Effector memory CD4-positive, alpha-beta T cell (primary cell): Measurements from ENCODE around the gene DLGAP4.

Experiments
- DNase-seq, 3 donors: peaks; one replicate each; pipeline ENCODE4 v3.0.0-alpha.2; 2020
- H3K27ac ChIP-seq: 2 replicates; pipeline ENCODE4 v1.7.0; 2013; ENCODE audit warnings: mild to moderate bottlenecking, low read length, moderate library complexity; ENCODE audit not compliant: insufficient read depth, poor library complexity, severe bottlenecking
- H3K27me3 ChIP-seq: replicated peaks from 2 replicates; pipeline ENCODE4 v1.7.0; 2013; ENCODE audit warnings: mild to moderate bottlenecking, low read length; ENCODE audit not compliant: insufficient read depth, control insufficient read depth, poor library complexity, severe bottlenecking
- H3K36me3 ChIP-seq: 2 replicates; pipeline ENCODE4 v1.7.0; 2013; ENCODE audit warnings: mild to moderate bottlenecking, low read length, moderate library complexity; ENCODE audit not compliant: control insufficient read depth, insufficient read depth
- H3K4me1 ChIP-seq: 2 replicates; pipeline ENCODE4 v1.7.0; 2013; ENCODE audit warnings: low read length, mild to moderate bottlenecking; ENCODE audit not compliant: control insufficient read depth, insufficient read depth, poor library complexity, severe bottlenecking
- H3K4me3 ChIP-seq: 2 replicates; pipeline ENCODE4 v1.7.0; 2013; ENCODE audit warnings: low read length, low read depth, mild to moderate bottlenecking; ENCODE audit not compliant: insufficient read depth, poor library complexity, severe bottlenecking
- H3K9me3 ChIP-seq: 2 replicates; pipeline ENCODE4 v1.7.0; 2013; ENCODE audit warnings: mild to moderate bottlenecking, low read length, moderate library complexity; ENCODE audit not compliant: control insufficient read depth

DLGAP4 gene

GRCh38 chr20:36528875-36529417, 222.8 kb downstream of the DLGAP4 start:
- no peak overlapping the region for H3K27ac ChIP-seq
- no peak for DNase-seq
- H3K9me3 ChIP-seq: no peaks in the 10 kb centered on the region
- H3K27me3 ChIP-seq: no peaks in the 10 kb centered on the region
- H3K36me3 ChIP-seq: peaks cover 31% of the 10 kb centered on the region
- no peaks in the 10 kb centered on the region for H3K4me1 ChIP-seq
- no peak overlapping the region for H3K4me3 ChIP-seq

DNA sequence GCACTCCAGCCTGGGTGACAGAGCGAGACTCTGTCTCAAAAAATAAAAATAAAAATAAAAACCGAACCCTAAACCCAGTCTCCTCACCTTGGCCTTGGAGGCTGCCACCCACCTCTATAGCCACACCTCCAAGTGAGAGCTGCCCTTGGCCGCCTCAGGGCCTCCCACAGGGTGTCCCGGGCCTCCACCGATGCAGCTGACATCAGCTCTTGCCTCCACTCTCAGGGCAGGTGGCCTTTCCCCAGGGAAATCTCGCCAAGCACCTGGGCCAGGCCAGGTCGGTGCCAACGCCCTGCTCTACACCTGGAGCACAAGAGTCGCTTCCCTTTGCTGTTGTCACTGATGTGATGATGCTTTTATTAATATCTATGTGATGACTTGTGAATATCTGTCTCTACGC, 226.2 kb downstream of the DLGAP4 start:
- Histone ChIP-seq H3K4me1 (no peaks in the 10 kb centered on the region), H3K36me3 (peaks cover 3% of the 10 kb centered on the region), H3K9me3 (no peaks in the 10 kb centered on the region), H3K27ac (no peak overlapping the region), H3K27me3 (no peaks in the 10 kb centered on the region), H3K4me3 (no peak overlapping the region)
- DNase-seq: no peak

DNA sequence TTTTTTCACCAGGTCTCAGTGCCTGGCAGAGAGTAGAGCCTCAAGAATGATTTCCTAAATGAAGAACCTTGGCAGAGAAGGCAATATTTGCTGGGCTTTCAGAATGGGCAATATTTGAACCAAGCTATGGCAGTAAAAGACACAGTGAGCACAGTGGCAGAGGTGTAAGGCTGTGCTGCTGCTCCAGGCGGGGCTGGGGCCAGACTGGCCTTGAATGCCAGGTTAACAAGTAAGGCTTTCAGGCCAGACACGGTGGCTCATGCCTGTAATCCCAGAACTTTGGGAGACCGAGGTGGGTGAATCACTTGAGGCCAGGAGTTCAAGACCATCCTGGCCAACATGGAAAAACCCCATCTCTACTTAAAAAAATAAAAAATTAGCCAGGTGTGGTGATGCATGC, 226.7 kb downstream of the DLGAP4 start:
- Histone ChIP-seq H3K4me1 (no peaks in the 10 kb centered on the region), H3K36me3 (no peaks in the 10 kb centered on the region), H3K27me3 (no peaks in the 10 kb centered on the region), H3K9me3 (no peaks in the 10 kb centered on the region), H3K4me3 (no peak overlapping the region), H3K27ac (no peak overlapping the region)
- DNase-seq: no peak

GRCh38 chr20:36538026-36538722, 232.0 kb downstream of the DLGAP4 start:
- H3K27ac ChIP-seq: no peak overlapping the region
- no peaks in the 10 kb centered on the region for H3K9me3 ChIP-seq
- H3K4me3 ChIP-seq: no peak overlapping the region
- H3K27me3 ChIP-seq: peaks cover 10% of the 10 kb centered on the region
- DNase-seq: no peak
- peaks cover 4% of the 10 kb centered on the region for H3K4me1 ChIP-seq
- no peaks in the 10 kb centered on the region for H3K36me3 ChIP-seq

DNA sequence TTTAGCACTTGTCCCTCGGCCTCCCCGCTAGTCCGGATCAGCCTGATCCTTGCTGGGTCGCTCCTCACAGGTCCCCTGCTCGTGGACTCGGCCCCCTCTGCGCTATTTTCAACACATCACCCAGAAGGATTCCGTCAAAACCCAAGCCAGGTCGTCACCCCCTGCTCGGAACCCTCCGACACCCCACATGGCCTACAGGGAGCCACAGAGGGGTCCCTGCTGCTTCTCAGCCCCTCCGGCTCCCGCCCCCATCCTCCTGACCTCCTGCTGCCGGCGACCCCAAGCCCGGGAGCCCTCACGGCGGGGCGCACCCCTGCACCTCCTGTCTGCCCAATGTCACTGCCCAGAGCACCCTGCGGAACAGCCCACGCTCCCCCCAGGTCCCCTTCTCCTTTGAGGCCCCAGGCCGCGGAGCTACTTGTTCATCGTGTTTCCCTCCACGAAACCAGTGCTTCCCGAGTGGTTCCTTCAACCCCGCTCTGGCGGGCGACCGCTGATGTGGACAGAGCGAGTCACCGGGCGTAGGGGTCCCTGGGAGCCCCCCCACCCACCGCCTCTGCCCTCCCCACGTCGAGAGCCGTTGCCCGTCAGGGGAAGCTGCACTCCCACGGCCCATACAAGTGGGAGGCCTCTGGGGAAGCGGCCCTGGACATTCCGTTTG, 234.5 kb downstream of the DLGAP4 start:
- no peak overlapping the region for H3K4me3 ChIP-seq
- H3K27me3 ChIP-seq: peaks cover 10% of the 10 kb centered on the region
- H3K9me3 ChIP-seq: no peaks in the 10 kb centered on the region
- DNase-seq: no peak
- H3K4me1 ChIP-seq: peaks cover 4% of the 10 kb centered on the region
- no peaks in the 10 kb centered on the region for H3K36me3 ChIP-seq
- no peak overlapping the region for H3K27ac ChIP-seq

DNA sequence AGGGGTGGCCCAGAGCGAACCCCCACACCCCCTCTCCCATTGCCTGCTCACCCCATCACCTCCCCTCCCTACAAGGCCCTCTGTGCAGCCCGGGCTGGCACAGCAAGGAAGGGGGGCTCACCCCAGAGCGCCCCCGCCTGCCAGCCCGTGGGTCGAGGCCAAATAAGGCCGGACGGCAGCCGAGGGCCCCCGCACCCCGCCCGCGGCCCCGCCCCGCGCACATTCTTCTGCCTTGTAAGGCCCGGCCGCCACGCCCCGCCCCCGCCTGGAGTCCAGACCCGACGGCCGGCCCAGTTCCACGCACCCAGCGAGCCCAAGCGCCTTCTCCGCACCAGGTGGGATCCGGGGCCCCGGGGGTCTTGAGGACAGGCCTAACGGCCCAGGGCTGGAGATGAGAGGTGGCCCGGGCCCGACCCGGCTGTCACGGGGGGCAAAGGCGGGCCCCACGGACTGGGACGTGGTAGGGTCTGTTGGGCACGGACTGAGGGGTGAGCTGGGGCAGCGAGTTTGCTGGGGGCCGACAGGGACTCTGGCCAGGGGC, 235.2 kb downstream of the DLGAP4 start, which contains the start of gene MYL9:
Gene MYL9, plus strand, starts transcription at position 293 of the 541 bp plus-strand sequence. CDS start 3,366 bp downstream, outside the sequence.
- no peaks in the 10 kb centered on the region for H3K36me3 ChIP-seq
- no peak within 1 kb of the TSS for H3K4me3 ChIP-seq
- H3K9me3 ChIP-seq: no peaks in the 10 kb centered on the region
- H3K27me3 ChIP-seq: peaks cover 10% of the 10 kb centered on the region
- peaks cover 4% of the 10 kb centered on the region for H3K4me1 ChIP-seq
- H3K27ac ChIP-seq: no peak within 1 kb of the TSS
- DNase-seq: no peak

DNA sequence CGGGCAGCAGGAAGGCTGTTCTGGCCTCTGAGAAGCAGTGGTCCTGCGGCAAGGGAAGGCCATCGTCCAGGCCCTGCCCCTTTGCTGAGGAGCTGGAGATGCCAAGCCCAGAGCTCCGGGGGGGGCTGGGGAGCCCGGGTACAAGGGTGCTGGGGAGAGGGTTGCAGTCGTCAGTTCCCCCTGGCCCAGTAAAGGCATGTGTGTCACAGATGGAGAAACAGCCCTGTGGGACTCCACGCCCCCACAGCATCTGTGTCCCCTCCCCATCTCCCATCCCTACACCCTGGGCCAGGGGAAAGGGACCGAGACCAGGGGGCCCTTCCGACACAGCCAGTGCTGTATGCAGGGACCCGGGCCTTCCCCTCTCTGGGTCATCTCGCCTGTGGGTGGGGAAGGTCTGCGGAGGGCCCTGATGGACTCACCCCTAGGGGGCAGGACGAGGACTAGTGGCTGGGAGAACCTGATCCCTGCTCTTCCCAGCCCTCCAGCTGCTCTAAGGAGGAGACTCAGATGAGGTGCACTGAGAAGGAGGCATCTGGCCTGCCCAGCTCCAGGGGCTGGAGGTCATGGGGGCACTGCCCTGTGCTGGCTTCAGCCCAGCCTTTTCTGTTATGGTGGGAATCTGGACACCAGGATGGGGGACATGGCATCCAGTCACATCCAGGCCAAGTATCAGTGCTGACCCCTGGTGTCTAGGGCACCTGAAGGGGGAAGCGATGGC, 235.8 kb downstream of the DLGAP4 start:
- H3K36me3 ChIP-seq: no peaks in the 10 kb centered on the region
- H3K9me3 ChIP-seq: no peaks in the 10 kb centered on the region
- H3K4me1 ChIP-seq: peaks cover 4% of the 10 kb centered on the region
- no peak overlapping the region for H3K4me3 ChIP-seq
- peaks cover 10% of the 10 kb centered on the region for H3K27me3 ChIP-seq
- no peak for DNase-seq
- no peak overlapping the region for H3K27ac ChIP-seq

DNA sequence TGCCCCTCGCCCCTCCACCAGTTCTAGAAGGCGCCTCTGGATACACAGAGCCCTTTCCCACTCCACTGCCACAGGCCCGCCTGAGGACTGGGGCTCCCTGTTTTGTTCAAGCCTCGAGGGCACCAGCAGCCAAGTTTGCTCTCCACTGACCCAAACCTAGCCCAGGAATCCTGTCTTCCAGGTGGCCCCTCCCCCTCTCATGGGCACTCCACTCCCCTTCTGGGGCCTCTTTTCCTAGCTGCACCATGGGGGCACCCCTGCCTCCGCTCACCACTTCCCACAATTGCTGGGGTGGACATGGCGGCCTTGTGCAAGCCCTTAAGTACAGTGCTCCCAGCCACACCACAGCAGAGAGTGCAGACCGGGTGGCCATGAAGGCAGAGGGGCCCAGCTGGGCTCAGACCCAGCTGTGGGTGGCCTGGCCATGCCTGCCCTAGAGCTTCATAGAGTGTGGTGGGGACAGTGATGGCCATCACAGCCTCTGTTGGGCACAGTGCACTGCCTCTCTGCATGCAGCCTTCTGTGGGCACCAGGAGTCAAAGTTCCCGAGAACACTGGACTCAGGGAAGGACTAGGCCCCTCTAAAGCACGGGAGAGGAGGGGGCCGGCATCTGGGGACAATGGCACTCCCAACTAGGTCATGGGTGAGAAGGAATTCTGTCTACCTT, 236.5 kb downstream of the DLGAP4 start:
- DNase-seq: no peak
- Histone ChIP-seq H3K9me3 (no peaks in the 10 kb centered on the region), H3K27me3 (peaks cover 10% of the 10 kb centered on the region), H3K36me3 (no peaks in the 10 kb centered on the region), H3K4me3 (no peak overlapping the region), H3K27ac (no peak overlapping the region), H3K4me1 (peaks cover 4% of the 10 kb centered on the region)

DNA sequence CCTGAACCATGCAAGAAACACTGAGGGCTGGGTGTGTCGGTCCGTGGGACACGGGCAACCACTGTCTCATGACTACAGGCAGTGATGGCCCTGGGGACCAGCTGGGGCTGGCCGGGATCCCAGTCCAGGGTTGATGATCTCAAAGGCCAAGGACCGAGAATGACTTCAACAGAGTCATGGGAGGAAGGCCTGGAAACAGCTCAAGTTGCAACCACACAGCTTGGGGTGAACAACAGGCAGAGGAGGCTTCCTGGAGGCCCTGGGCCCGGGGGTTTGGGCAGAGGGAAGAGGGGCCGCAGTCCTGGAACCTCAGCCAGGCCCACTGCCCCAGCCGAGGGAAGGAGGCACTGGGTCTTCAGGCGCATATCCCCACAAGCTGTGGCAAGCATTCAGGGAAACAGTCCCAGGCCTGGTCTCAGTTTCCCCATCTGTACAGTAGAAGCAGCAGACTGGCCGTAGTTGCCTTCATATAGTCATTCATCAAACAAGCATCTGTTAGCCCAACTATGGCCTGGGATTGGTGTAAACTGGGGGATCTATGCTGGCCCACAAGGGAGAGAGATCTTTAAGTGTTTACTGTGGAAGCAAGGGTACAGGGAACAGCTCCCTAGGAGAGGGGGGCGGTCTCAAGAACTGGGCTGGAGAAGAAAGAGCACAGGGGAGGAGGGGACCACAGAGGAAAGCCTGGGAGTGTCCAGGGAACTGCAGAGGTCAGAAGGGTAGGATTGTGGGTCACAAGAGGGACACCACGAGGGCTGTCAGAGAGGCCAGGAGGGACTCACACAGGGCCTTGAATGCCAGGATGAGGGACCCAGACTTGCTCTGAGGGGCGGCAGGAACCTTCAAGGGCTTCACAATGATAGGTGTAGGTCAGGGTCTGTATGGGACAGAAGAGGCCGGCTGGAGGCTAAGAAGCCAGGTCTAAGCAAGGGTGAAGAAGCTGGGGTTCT, 237.3 kb downstream of the DLGAP4 start:
- no peak for DNase-seq
- Histone ChIP-seq H3K4me1 (peaks cover 4% of the 10 kb centered on the region), H3K36me3 (no peaks in the 10 kb centered on the region), H3K27ac (no peak overlapping the region), H3K9me3 (no peaks in the 10 kb centered on the region), H3K27me3 (peaks cover 10% of the 10 kb centered on the region), H3K4me3 (no peak overlapping the region)
